Ramos (cell line): Measurements from ENCODE around the gene FOSL2.

ENCODE experiments used
- in situ Hi-C: fragments of 300-500 bp; cut with MboI; formaldehyde crosslinking; loops from one replicate; pipeline ENCODE4 v1.14.3; 2022; ENCODE audit warnings: low sequenced_read_pairs; ENCODE audit not compliant: unreplicated experiment

Gene FOSL2

DNA sequence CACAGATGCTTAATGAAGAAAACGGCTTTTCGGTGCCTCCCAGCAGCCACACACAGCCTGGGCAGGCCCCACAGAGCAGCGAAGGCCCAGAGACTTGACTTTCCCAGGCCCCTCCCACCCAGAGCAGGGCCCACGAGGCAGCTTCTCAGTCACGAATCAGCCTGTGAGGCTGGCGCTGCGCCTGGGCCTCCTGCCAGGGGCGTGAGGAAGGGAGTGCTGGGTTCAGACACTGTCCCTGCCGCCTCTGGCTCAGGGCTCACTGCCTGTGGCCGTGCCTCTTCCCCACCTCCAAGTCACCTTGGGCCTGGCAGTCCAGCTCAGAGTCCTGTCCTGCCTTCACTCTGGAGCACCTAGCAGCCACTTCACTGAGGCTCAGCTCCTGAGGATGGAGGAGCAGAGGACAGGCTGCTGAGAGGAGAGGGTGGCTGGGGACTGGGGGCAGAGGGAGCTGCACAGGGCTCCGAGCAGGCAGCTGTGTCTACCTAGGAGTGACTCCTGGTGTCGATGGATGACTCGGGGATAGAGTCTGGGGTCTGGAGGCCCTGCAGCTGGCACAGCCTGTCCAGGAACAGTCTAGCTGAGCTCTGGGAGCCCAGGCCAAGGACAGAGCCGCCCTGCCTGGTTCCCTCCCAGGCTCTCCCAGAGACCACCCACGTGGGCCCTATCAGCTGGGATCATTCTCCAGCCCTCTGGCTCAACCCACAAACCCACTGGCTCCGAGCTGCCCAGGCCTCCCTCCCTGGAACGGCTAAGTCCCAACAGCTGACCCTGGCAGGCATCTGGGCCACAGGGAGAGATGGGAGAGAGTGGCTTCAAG lies 36.4 kb upstream of the FOSL2 start:
- in situ Hi-C loops, result no loop called here

DNA sequence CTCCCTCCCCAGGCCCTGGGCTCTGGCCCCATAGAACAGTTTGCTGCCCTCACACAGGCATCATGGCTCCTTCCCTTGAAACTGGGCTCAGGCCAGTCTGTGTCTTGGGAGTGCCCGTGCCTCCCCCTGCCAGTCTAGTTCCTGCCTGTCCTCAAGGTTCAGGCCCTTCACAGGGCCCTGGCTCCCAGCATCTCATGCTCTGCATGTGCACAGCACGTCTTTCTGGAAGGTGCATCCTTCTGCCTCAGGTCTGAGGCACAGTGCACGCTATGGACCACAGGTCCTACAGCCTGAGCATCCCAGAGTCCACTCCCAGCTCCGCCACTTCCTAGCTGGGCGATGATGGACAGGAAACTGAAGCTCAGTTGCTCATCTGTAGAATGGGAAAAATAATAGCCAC lies 35.6 kb upstream of the FOSL2 start:
- in situ Hi-C loops, result no loop called here

DNA sequence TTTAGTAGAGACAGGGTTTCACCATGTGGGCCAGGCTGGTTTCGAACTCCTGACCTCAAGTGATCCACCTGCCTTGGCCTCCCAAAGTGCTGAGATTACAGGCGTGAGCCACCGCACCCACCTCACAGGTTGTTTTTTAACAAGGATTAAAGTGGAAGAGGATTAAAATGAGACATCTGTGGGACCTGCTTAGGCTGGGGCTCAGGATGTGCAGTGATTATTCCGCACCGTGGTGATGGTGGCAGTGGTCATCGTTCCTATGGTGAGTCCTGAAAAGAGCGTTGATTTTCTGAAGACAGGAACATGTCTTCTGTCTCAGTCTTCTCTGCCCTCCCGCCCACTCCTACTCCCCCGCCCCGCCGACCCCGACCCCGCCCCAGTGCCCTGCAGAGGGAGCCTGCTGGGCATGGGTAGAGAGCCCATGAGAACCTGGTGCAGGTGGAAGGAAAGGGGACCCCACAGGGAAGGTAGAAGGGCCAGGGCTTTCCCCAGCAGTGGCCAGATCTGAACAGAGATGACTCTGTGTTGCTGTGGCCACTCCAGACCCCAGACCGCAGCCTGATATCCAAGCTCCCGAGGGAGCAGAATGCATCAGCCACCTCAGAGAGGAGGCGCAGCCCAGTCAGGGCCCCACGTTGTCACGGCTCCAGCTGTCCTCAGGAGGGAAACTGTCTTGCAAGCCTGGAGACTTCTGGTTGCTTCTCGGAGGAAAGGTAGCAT lies 34.5 kb upstream of the FOSL2 start:
- in situ Hi-C loops, result no loop called here

DNA sequence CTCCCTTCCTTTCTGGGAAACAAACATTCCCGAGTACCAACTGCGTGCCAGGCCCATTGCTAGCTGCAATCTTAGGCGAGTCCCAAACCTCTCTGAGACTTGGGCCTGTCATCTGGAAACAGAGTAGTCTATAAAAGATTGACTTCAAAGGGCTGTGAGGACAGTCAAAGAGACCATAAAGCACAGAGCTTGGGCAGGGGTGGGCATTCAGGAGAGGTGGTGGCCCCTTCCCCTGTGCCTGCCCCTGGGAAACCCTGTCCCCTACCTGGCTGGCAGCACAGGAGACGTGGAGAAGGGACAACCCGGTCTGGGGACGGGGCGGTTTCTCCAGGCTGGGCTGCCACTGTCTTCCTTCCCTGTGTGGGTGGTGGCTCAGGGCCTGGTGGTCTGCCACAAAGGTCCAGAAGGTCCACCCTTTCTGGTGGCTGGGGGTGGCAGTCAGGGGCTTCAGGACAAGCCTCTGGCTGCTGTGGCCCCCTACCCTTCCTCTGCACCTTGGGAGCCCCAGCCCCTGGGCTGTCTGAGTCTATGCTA lies 33.9 kb upstream of the FOSL2 start:
- in situ Hi-C loops, result no loop called here

DNA sequence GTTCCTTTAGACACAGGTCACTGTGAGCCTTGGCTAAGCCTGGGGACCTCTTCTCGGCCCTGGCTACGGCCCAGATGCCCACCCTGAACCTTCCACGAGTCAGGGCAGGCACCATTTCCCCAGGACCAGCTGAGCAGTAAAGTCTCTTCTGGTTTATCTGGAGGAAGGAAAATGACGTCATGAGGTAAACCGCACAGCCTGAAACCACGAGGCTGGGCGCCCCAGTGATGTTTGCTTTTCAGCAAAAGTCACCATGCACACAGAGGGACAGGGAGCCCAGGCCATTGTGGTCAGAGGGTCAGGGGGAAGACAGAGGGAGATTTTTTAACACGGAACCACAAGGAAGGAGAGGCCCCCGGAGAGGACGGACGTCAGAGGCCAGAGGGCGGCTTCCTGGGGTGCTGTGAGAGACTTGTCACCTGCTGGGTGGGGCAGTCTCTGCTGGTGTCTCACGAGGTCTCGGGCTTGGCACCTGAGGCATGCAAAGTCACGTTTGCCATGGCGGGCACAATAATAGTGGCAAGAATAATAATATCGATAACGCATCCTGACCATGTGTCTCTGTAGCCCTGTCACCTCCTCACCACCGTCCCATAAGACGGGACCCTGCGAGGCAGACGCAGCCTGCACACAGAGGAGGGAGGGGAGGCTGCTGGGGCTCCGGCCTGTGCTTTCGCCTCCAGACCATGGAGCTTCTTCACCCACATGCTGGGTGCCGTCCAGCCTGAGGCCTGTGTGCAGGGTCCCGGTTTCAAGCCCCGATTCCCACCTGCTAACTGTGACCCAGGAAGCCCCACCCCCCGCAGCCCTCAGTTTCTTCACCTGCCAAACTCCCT lies 33.2 kb upstream of the FOSL2 start:
- in situ Hi-C loops, result no loop called here

DNA sequence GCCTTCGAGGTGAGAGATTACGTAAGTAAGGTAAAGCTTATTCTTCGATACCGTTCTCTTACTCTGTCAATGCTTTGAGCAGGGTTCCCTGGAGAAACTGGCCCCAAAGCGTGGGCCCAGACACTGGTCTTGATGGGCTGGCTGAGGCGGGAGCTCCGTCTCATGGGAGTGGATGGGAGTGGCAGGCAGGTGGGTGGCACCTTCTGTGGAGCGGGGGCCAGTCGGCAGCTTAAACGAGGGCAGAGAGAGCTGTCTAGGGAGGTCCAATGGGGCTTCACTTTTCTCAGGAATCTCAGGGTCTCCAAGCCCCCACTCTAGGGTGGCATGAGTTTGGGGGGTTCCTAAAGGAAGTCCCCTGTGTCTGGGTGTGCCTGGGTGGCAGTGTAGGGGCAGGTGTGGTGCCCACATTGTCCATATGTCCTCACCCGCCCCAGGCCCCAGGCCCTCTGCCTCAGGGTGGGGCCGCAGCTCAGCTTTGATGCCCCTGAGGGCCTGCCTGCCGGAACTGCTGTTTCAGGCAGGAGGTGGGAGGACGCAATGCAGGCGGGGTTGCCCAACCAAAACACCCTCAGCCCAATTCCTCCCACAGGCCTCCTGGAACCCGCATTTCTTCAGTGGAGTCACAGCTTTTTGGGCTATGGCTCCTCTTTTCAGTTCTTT lies 32.5 kb upstream of the FOSL2 start:
- in situ Hi-C loops, result no loop called here

DNA sequence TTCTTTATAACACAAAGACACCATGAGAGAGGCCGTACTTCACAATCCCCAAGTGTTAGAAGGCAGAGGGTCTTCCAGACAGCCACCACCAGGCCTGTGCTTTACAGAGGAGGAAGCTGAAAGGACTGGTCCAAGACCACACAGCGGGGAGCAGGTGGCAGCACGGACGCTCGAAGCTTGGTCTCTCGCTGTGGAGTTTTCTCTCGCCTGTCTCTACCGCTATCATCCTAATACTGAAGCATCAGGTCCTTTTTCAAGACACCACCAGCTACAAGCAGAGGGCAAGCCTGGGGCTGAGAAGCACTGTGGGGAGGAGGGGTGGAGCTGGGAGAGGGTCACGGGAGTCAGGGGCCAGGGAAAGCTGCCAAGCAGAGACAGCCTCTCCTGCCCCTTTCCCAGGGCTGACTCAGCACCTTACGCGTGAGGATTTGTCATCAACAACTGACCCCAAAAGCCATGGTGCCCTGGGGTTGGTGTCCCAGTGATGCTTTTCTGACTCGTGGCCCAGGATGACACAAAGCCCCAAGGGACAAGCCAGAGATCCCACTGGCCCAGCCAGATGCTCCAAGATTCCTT lies 31.9 kb upstream of the FOSL2 start:
- in situ Hi-C loops, result no loop called here

DNA sequence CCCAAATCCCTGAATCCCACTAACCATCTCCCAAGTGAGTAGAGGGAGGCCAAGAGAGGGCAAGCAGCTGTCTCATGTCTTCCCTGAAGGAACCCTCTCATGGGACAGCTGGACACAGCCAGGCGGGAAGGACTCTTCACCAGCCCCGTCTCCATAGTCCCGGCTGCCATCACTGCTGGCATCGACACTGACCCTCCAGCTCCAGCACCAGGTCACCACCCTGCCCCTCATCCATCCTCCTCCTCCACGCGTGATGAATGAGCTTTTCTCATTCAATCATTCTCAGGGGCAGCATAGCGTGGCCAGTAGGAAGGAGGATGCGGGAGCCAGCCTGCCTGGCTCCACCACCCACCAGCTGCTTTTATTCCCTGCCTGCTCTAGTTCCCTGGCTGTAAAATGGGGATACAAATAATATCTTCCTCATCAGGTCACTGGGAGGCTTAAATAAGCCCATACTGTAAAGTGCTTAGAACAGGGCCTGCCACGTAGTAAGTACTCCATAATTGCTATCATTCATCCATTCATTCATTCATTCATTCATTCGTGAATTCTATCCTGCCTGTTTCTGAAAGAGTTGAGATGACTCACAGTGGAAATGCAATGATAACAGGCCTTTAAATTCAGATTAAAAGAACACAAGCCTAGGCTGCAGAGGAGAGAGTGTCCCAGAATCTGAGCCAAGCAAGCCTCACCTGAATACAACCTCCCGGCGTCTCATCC lies 30.5 kb upstream of the FOSL2 start:
- in situ Hi-C loops, result no loop called here

DNA sequence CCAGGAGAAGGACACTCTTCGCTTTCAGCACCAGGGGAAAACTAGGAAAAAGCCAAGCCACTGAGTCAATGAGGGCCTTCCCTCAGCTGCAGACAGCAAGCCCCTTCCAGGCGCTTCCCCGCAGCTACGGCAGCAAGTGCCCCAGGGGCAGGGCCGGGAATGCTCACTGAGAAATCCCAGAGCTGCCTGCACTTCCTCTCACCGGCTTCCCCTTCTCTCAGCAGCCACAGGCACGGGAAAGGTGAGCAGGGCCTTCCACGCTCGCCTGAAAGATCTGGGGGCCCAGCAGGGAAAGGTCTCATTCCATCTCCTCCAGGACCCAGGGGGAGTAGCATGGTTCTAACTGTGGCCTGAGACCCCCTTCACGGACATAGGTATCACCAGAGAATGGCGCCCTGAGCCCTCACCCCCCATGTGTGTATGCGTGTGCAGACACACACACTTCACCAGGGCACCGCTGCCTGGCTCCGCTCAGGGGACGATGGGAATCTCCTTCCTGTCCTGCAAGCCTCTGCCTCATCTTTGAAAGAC lies 29.6 kb upstream of the FOSL2 start:
- in situ Hi-C loops, result no loop called here

DNA sequence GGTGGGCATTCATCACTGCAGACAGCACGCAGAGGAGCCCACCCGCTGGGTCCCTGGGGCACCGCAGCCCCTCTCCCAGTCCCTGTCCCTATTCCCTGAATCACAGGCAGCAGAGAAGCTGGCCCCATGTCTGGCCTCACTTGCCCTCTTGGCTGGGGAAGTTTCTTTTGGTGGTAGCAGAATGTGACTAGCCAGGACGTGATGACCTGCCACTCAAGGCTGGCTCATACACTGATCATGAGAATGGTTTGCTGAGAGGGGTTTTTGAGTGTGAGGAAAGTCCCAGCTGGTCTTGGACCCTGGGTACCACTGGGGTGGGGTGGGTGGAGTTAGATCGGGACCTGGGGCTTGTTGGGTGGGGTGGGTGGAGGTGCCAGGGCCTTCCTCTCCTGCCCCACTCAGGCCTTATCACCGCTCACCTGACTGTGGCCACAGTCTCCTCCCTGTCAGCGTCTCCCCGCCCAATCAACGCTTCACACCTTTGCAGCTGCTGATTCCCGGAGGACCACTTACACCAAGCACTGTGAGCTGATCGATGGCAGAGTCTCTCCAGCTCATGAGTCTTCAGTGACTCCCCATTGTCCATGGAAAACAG lies 28.9 kb upstream of the FOSL2 start:
- in situ Hi-C loops, result no loop called here

DNA sequence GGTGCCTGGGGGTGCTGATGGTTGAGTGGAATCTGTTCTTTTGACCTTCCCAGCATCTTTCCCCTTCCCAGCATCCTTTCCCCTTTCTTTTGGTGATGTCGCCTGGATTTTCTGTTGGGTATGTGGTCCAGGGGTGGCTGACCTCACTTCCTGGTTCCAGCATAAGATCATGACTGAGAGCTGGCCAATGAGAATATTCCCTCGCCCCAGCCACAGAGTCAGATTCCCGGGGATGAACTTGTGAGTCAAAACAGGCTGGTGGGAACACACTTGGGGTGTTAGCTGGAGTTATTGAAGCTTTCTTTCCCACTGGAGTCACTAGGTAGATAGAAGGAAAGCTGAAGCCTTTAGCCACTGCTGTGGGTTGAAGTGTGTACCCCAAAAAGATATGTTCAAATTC lies 28.0 kb upstream of the FOSL2 start:
- in situ Hi-C loops, result no loop called here

DNA sequence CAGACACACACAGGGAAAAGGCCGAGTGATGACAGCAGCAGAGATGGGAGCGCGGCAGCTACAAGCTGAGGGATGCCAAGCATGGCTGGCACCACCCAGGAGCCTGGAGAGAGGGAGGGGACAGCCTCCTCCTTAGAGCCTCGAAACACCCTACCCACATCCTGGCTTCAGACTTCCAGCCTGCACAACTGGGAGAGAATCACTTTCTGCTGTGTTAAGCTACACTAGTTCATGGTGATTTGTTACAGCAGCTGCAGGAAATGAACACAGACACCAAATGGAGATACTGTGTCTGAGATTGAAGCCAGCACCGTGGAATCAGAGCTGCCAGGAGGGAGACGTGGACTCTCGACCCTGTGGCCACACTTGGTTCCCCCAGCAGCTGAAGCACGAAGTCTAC lies 27.5 kb upstream of the FOSL2 start:
- in situ Hi-C loops, result no loop called here

DNA sequence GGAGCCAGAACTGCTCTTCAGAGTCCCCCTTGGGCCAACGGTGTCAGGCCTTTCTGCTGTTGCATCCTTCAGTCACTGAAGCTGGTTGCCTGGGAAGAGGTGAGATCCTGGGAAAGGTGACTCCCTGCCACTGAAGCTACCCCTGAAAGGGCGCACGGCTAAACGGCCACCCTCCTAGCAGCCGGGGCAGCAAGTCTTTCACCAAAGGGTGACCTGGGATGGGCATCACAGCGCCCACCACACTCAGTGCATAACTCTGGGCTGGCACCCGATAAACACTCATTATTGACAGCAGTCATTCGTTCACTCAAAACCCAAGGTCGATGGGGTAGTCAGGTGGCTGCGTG lies 26.5 kb upstream of the FOSL2 start:
- in situ Hi-C loops, result no loop called here

DNA sequence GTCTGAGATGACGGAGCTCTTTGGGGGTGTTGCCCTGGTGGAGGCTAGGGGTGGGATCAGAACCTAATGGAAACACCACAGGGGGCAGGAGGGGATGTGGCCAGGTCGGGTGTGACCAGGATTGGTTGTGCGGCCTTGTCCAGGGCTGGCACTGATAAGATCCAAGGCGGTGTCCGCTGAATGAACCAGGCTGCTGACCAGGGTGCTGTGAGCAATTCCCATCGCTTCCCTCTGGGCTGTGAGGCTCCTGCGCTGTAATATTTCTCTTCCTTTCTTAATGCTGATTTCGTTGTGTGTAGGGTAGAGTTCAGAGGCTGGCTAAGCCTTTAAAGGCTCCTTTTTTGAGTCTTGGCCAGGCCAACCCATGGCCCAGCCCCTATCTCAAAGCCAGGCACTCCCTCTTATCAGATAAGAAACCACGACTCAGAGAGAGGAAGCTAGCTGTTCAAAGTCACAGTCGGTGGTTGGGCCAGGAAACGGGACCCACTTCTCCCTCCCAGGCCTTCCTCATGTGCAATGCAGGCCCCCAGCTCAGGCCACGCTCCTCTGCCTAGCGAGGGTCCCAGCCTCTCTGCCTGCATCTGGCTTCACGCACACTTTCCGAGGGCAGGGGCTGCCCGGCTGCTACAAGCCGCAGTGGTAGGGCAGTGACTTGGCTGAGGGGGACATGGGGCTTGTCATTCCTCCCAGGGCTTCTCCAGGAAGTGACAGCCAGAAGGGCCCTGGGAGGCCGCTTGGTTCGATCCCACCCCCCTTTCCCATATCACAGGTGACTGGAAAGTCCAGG lies 26.0 kb upstream of the FOSL2 start:
- in situ Hi-C loops, result no loop called here

DNA sequence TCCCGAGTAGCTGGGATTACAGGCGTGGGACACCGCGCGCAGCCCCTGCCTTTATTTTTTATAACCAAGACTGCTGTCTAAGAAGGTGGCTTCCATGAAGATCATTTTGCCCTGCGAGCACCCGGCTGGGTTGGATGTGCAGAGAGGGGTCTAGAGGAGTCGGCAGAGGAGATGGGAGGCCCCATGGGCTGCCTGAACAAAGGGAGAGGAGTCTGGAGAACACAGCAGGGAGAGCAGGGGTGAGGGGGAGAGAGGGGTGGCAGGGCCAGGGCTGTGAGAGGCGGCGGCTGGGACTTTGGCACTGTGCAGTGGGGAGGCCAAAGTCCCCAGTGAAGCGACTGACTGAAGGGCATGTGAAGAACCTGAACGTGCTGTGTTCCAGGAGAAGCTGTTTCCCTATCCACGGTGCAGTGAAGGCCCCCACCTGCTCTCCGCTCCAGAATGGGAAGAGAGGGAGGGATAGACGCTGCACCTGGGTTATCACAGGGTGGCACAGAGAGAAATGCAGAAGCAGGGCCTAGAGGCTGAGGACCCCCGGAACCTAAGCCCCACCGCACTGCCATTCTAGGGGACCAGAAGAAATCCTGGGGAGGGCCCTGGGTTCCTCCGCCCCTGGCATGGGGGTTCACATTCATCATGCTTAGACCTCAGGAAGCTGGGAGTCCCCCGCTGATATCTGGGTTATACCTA lies 24.8 kb upstream of the FOSL2 start:
- in situ Hi-C loops, result no loop called here

DNA sequence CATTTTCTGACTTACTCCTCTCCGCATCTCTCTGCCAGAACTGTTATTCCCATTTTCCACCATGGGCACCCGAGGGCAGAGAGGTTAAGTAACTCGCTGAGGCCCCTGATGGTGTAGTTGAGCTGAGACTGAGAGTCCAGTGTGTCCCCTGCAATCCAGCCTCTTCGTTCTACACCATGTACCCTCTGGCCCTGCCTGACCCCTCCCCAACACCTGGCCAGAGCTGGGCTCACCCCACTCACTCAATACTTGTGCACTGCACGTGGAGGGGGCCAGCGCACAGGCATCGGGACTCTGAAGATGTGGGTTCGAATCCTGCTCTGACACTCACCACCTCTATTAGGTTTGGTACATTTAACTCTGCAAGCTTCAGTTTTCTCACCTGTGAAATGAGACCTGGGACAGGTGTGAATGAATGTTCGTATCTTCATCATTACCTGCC lies 24.3 kb upstream of the FOSL2 start:
- in situ Hi-C loops, result no loop called here

DNA sequence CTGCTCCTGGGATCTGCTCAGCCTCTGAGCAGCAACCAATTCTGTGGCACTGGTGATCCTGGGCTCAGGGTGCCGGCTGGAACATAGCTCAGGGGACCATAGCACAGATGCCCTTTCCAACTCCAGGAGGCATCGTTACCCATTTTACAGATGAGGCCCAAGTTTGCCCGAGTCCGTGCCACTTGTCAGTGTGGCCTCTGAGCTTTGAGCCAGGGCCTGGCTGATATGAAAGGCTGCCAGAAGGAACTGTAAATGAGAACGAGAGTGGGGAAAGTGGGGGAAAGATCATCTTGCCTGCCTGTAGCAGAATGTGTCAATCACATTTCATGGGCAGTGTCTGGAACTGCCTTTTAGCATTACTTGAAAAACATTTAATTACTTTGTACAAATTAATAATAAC lies 23.3 kb upstream of the FOSL2 start:
- in situ Hi-C loops, result no loop called here
